Smooth muscle cell (in vitro differentiated cells): ENCODE results near the gene SRD5A1. TPM values are rescaled to one million over a fixed set of nuclear protein-coding genes. Genes with fewer than 3 reads are reported as not detected.

ENCODE experiments used
- DNase-seq: peaks from one replicate; lab custom pipeline; 2025; ENCODE audit not compliant: unreplicated experiment; lab: John Stamatoyannopoulos, UW
- H2AFZ ChIP-seq: fragments of 200-600 bp; sonication (generic); 2 replicates; pipeline ENCODE4 v1.6.0; 2016; ENCODE audit warnings: antibody characterized with exemption, low read depth, mild to moderate bottlenecking
- H3F3A ChIP-seq: fragments of 200-600 bp; sonication (generic); 2 replicates; pipeline ENCODE4 v1.6.0; 2017; ENCODE audit warnings: antibody characterized with exemption, low read depth
- H3K27ac ChIP-seq: fragments of 200-600 bp; sonication (generic); 2 replicates; pipeline ENCODE4 v1.5.1; 2016; ENCODE audit warnings: low read depth, mild to moderate bottlenecking
- H3K27me3 ChIP-seq: fragments of 200-600 bp; sonication (generic); 2 replicates; pipeline ENCODE4 v1.6.1; 2016; ENCODE audit warnings: low read depth, mild to moderate bottlenecking
- H3K36me3 ChIP-seq: fragments of 200-600 bp; sonication (generic); 2 replicates; pipeline ENCODE4 v1.5.1; 2016; ENCODE audit warnings: low read depth
- H3K4me1 ChIP-seq: fragments of 200-600 bp; sonication (generic); 2 replicates; pipeline ENCODE4 v1.5.1; 2016; ENCODE audit warnings: low read depth
- H3K4me2 ChIP-seq: fragments of 200-600 bp; sonication (generic); 2 replicates; pipeline ENCODE4 v1.6.0; 2016; ENCODE audit warnings: mild to moderate bottlenecking
- H3K4me3 ChIP-seq: fragments of 200-600 bp; sonication (generic); 2 replicates; pipeline ENCODE4 v1.5.1; 2016; ENCODE audit warnings: mild to moderate bottlenecking
- H3K79me2 ChIP-seq: fragments of 200-600 bp; sonication (generic); 2 replicates; pipeline ENCODE4 v1.6.0; 2016; ENCODE audit warnings: low read depth, mild to moderate bottlenecking
- H3K9ac ChIP-seq: fragments of 200-600 bp; sonication (generic); 2 replicates; pipeline ENCODE4 v1.6.0; 2016; ENCODE audit warnings: low read depth
- H3K9me3 ChIP-seq: fragments of 200-600 bp; sonication (generic); replicated peaks from 2 replicates; pipeline ENCODE4 v1.5.1; 2016; ENCODE audit warnings: low read depth
- H4K20me1 ChIP-seq: fragments of 200-600 bp; sonication (generic); 2 replicates; pipeline ENCODE4 v1.6.0; 2016; ENCODE audit warnings: low read depth
- WGBS: methylation state at CpG from one replicate; pipeline ENCODE4 v1.1.7; 2016; ENCODE audit warnings: low lambda C conversion rate; 5-methylcytosine and 5-hydroxymethylcytosine counted together
- polyA plus RNA-seq: library from polyadenylated mRNA; unstranded; fragments of >200 nt; fragmentation: Nextera tagmentation; extraction: Ambion mirVana; gene quantifications from 2 replicates; pipeline ENCODE4 v1.2.1, GENCODE V29; 2016
- total RNA-seq: library from RNA; depleted of rRNA; stranded (reverse); fragments of >200 nt; gene quantifications from 2 replicates; pipeline ENCODE4 v1.2.3, GENCODE V29; 2014
- TF ChIP-seq, protein P1 (sequence below): fragments of 200-600 bp; sonication (generic); IDR thresholded peaks from 2 replicates; pipeline ENCODE4 v1.5.1; 2017; ENCODE audit warnings: borderline replicate concordance, mild to moderate bottlenecking, antibody characterized with exemption; ENCODE audit not compliant: insufficient read depth, poor library complexity, severe bottlenecking

The SRD5A1 gene
- total and polyA plus RNA-seq, 2 experiments from 2014 or later = 17.1 to 23.5 TPM

DNA sequence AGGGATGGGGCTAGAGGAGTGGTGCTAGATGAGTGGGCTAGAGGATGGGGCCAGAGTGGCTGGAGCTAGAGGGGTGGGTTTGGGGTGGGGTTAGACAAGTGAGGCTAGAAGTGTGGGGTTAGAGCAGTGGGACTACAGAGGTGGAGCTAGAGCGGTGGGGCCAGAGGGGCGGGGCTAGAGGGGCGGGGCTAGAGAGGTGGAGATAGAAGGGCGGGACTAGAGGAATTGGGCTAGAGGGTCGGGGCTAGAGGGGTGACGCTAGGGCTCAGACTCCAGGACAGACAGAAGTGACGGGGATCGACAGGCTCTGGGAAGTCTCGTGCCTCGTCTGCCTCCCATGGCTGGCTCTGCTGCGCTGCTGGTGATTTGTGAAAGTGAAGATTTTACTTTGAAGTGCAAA, 49.0 kb downstream of the SRD5A1 start:
- H3K79me2 ChIP-seq = no peaks in the 10 kb centered on the region
- H3K9ac ChIP-seq = no peak overlapping the region
- H3F3A ChIP-seq = no peaks in the 10 kb centered on the region
- no peaks in the 10 kb centered on the region for H3K36me3 ChIP-seq
- H4K20me1 ChIP-seq = peaks cover 3% of the 10 kb centered on the region
- no peaks in the 10 kb centered on the region for H3K27me3 ChIP-seq
- no peak overlapping the region for H3K4me3 ChIP-seq
- H3K9me3 ChIP-seq = no peaks in the 10 kb centered on the region
- WGBS = 72% methylated on average over 6 of the region's 11 CpGs
- H2AFZ ChIP-seq = no peak overlapping the region
- H3K27ac ChIP-seq = no peak overlapping the region
- H3K4me1 ChIP-seq = no peaks in the 10 kb centered on the region
- H3K4me2 ChIP-seq = no peak overlapping the region
- DNase-seq = no peak
- TF ChIP-seq, protein P1, sequence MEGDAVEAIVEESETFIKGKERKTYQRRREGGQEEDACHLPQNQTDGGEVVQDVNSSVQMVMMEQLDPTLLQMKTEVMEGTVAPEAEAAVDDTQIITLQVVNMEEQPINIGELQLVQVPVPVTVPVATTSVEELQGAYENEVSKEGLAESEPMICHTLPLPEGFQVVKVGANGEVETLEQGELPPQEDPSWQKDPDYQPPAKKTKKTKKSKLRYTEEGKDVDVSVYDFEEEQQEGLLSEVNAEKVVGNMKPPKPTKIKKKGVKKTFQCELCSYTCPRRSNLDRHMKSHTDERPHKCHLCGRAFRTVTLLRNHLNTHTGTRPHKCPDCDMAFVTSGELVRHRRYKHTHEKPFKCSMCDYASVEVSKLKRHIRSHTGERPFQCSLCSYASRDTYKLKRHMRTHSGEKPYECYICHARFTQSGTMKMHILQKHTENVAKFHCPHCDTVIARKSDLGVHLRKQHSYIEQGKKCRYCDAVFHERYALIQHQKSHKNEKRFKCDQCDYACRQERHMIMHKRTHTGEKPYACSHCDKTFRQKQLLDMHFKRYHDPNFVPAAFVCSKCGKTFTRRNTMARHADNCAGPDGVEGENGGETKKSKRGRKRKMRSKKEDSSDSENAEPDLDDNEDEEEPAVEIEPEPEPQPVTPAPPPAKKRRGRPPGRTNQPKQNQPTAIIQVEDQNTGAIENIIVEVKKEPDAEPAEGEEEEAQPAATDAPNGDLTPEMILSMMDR = no peak

GRCh38 chr5:6683241-6683640, 50.0 kb downstream of the SRD5A1 start:
- Histone ChIP-seq H3K4me2 (no peak overlapping the region), H3K36me3 (no peaks in the 10 kb centered on the region), H3K79me2 (no peaks in the 10 kb centered on the region), H3K27ac (no peak overlapping the region), H3K4me3 (no peak overlapping the region), H3K9me3 (no peaks in the 10 kb centered on the region), H4K20me1 (peaks cover 3% of the 10 kb centered on the region), H3K9ac (no peak overlapping the region), H3K4me1 (no peaks in the 10 kb centered on the region), H3F3A (no peaks in the 10 kb centered on the region), H3K27me3 (no peaks in the 10 kb centered on the region), H2AFZ (no peak overlapping the region)
- WGBS = 87% methylated on average over 8 of the region's 8 CpGs
- no peak for DNase-seq
- TF ChIP-seq, protein P1 = no peak

GRCh38 chr5:6684075-6684474, 50.8 kb downstream of the SRD5A1 start:
- no peak overlapping the region for H3K9ac ChIP-seq
- no peaks in the 10 kb centered on the region for H3K36me3 ChIP-seq
- no peaks in the 10 kb centered on the region for H3K79me2 ChIP-seq
- no peaks in the 10 kb centered on the region for H3K4me1 ChIP-seq
- no peak overlapping the region for H3K4me2 ChIP-seq
- H3K27me3 ChIP-seq = peaks cover 1% of the 10 kb centered on the region
- no peak overlapping the region for H3K4me3 ChIP-seq
- 77% methylated on average over 4 of the region's 4 CpGs for WGBS
- H3K27ac ChIP-seq = no peak overlapping the region
- TF ChIP-seq, protein P1 = no peak
- H3K9me3 ChIP-seq = no peaks in the 10 kb centered on the region
- peaks cover 3% of the 10 kb centered on the region for H4K20me1 ChIP-seq
- no peaks in the 10 kb centered on the region for H3F3A ChIP-seq
- no peak for DNase-seq
- no peak overlapping the region for H2AFZ ChIP-seq

GRCh38 chr5:6686501-6686900, 53.3 kb downstream of the SRD5A1 start:
- no peaks in the 10 kb centered on the region for H3K9me3 ChIP-seq
- no peaks in the 10 kb centered on the region for H3F3A ChIP-seq
- peaks cover 4% of the 10 kb centered on the region for H3K27me3 ChIP-seq
- no peak for DNase-seq
- peaks cover 3% of the 10 kb centered on the region for H4K20me1 ChIP-seq
- H3K79me2 ChIP-seq = no peaks in the 10 kb centered on the region
- H2AFZ ChIP-seq = no peak overlapping the region
- H3K27ac ChIP-seq = no peak overlapping the region
- 52% methylated on average over 6 of the region's 6 CpGs for WGBS
- TF ChIP-seq, protein P1 = no peak
- H3K4me1 ChIP-seq = no peaks in the 10 kb centered on the region
- no peaks in the 10 kb centered on the region for H3K36me3 ChIP-seq
- H3K4me3 ChIP-seq = peak overlapping the region; percentile 55
- H3K9ac ChIP-seq = no peak overlapping the region
- no peak overlapping the region for H3K4me2 ChIP-seq
